Endothelial cell of umbilical vein (primary cell): ENCODE data around the gene TNFAIP1. TPM values are rescaled to one million over a fixed set of nuclear protein-coding genes. Genes with fewer than 3 reads are reported as not detected.

Experiments
- BruUV-seq: library from RNA; stranded (reverse); fragments of 400-500 nt; replicated peaks from 2 replicates; lab custom pipeline; 2021; lab: Mats Ljungman, UMichigan
- CTCF ChIA-PET: fragments of 300-600, 350-600 bp; sonication (Branson Sonifier 250); formaldehyde crosslinking; loops from one replicate; lab custom pipeline; 2021; ENCODE audit warnings: antibody characterized with exemption, inconsistent platforms; lab: Charles Lee
- POLR2A ChIA-PET: fragments of 300-600, 350-600 bp; sonication (Branson Sonifier 250); formaldehyde crosslinking; loops from one replicate; lab custom pipeline; 2021; ENCODE audit warnings: antibody characterized with exemption, inconsistent platforms; lab: Charles Lee
- DNase-seq: peaks from one replicate; pipeline ENCODE4 v3.0.0-alpha.2; 2011; ENCODE audit warnings: low read depth, low spot score
- FAIRE-seq: peaks from 2 replicates; lab custom pipeline; 2011; peaks lifted over from hg19 to GRCh38; lab: Jason Lieb, UNC
- H2AFZ ChIP-seq: 2 replicates; pipeline ENCODE4 v1.6.0; 2012; ENCODE audit warnings: low read depth, low read length, control low read depth, inconsistent platforms
- H3K27ac ChIP-seq: 2 replicates; pipeline ENCODE4 v1.5.1; 2011; ENCODE audit warnings: low read depth, mild to moderate bottlenecking, control low read depth, low read length, moderate library complexity; ENCODE audit not compliant: insufficient read depth
- H3K27me3 ChIP-seq, 2 experiments: 2 replicates each; pipeline versions ENCODE4 v1.6.0 to v1.6.1; 2011; ENCODE audit warnings: low read length in 2 of 2, mixed read lengths in 1 of 2; ENCODE audit not compliant: control insufficient read depth in 2 of 2, insufficient read depth in 2 of 2
- H3K36me3 ChIP-seq, 2 experiments: 2 replicates in 1 of 2; 3 replicates in 1 of 2; pipeline ENCODE4 v1.5.1; 2011; ENCODE audit warnings: low read length in 2 of 2, mild to moderate bottlenecking in 1 of 2, moderate library complexity in 1 of 2; ENCODE audit not compliant: control insufficient read depth in 2 of 2, insufficient read depth in 2 of 2; ENCODE audit errors: extremely low read depth in 1 of 2
- H3K4me1 ChIP-seq: 3 replicates; pipeline ENCODE4 v1.5.1; 2011; ENCODE audit warnings: mild to moderate bottlenecking, low read length; ENCODE audit not compliant: control insufficient read depth, insufficient read depth; ENCODE audit errors: extremely low read depth
- H3K4me2 ChIP-seq: 2 replicates; pipeline ENCODE4 v1.6.1; 2011; ENCODE audit warnings: low read length, control low read depth, mixed read lengths; ENCODE audit not compliant: insufficient read depth
- H3K4me3 ChIP-seq, 3 experiments: fragments of 200-600 bp in 1 of 3; sonication (generic), shearing (Covaris generic) in 1 of 3; replicated peaks in 1 of 3; 2 replicates each; pipeline ENCODE4 v1.5.1; 2011 to 2016; ENCODE audit warnings: control low read depth in 3 of 3, low read length in 3 of 3, mild to moderate bottlenecking in 2 of 3, inconsistent platforms in 1 of 3, low read depth in 1 of 3, moderate library complexity in 1 of 3; ENCODE audit not compliant: insufficient read depth in 1 of 3
- H3K79me2 ChIP-seq: 2 replicates; pipeline ENCODE4 v1.6.0; 2012; ENCODE audit warnings: low read length, inconsistent platforms; ENCODE audit not compliant: control insufficient read depth, insufficient read depth
- H3K9ac ChIP-seq: replicated peaks from 2 replicates; pipeline ENCODE3; 2011; ENCODE audit warnings: low read length, control low read depth; ENCODE audit not compliant: insufficient read depth; ENCODE audit errors: extremely low read depth
- H3K9me1 ChIP-seq: replicated peaks from 3 replicates; pipeline ENCODE4 v1.6.0; 2011; ENCODE audit warnings: mild to moderate bottlenecking, low read length; ENCODE audit not compliant: control insufficient read depth, insufficient read depth; ENCODE audit errors: extremely low read depth
- H3K9me3 ChIP-seq: replicated peaks from 2 replicates; pipeline ENCODE4 v1.5.1; 2012; ENCODE audit warnings: low read length, inconsistent platforms; ENCODE audit not compliant: control insufficient read depth, insufficient read depth
- H4K20me1 ChIP-seq: replicated peaks from 2 replicates; pipeline ENCODE3; 2011; ENCODE audit warnings: mild to moderate bottlenecking, low read length; ENCODE audit not compliant: control insufficient read depth, insufficient read depth; ENCODE audit errors: extremely low read depth
- CTCF ChIP-seq, 2 donors: IDR thresholded peaks; 1 replicate in 1 of 2; 2 replicates in 1 of 2; pipeline ENCODE4 v1.5.1; 2011; ENCODE audit warnings: low read length in 2 of 2, mild to moderate bottlenecking in 2 of 2, moderate library complexity in 2 of 2, control low read depth in 1 of 2, inconsistent platforms in 1 of 2, low read depth in 1 of 2; ENCODE audit not compliant: insufficient read depth in 1 of 2; ENCODE audit errors: extremely low read depth in 1 of 2
- EZH2 ChIP-seq: IDR thresholded peaks from 2 replicates; pipeline ENCODE4 v1.6.1; 2012; ENCODE audit warnings: borderline replicate concordance, low read depth, mild to moderate bottlenecking, moderate library complexity, low read length, inconsistent platforms; ENCODE audit not compliant: severe bottlenecking
- FOS ChIP-seq: IDR thresholded peaks from 2 replicates; pipeline ENCODE4 v1.6.1; 2011; ENCODE audit warnings: mild to moderate bottlenecking, low read length, moderate library complexity, borderline replicate concordance; ENCODE audit not compliant: insufficient read depth
- GATA2 ChIP-seq: IDR thresholded peaks from 2 replicates; pipeline ENCODE4 v1.7.0; 2011; ENCODE audit warnings: low read depth, mild to moderate bottlenecking, moderate library complexity, mixed read lengths, low read length; ENCODE audit not compliant: insufficient read length, insufficient read depth
- JUN ChIP-seq: IDR thresholded peaks from 2 replicates; pipeline ENCODE4 v1.6.1; 2011; ENCODE audit warnings: borderline replicate concordance, low read depth; ENCODE audit not compliant: insufficient read length, insufficient read depth
- MAX ChIP-seq: IDR thresholded peaks from 2 replicates; pipeline ENCODE4 v1.6.1; 2011; ENCODE audit not compliant: insufficient read depth, insufficient read length
- MYC ChIP-seq: IDR thresholded peaks from one replicate; pipeline ENCODE4 v1.6.1; 2011; ENCODE audit warnings: mild to moderate bottlenecking, low read depth, low read length
- POLR2A ChIP-seq: IDR thresholded peaks from 2 replicates; pipeline ENCODE4 v1.6.1; 2012; ENCODE audit warnings: low read depth, mild to moderate bottlenecking, control low read depth, low read length
- POLR2AphosphoS5 ChIP-seq: IDR thresholded peaks from 2 replicates; pipeline ENCODE4 v1.6.1; 2012; ENCODE audit warnings: low read depth, mild to moderate bottlenecking, control low read depth, low read length, moderate library complexity; ENCODE audit not compliant: insufficient read depth
- dilution Hi-C: fragments of 300-500 bp; cut with MboI; formaldehyde crosslinking; loops from one replicate; pipeline ENCODE4 v1.15.0; 2019; ENCODE audit warnings: low sequenced_read_pairs; ENCODE audit not compliant: extremely low pct_ligation_motif_present
- intact Hi-C: fragments of 100-400 bp; cut with micrococcal nuclease; formaldehyde crosslinking; loops from one replicate; pipeline ENCODE4 v1.10.0; 2022
- polyA plus RNA-seq, 4 experiments: library from polyadenylated mRNA; depleted of rRNA in 3 of 4; stranded (reverse) in 3 of 4; unstranded in 1 of 4; fragments of >200 nt; gene quantifications; 2 replicates each; pipeline versions ENCODE4 v1.2.1 to v1.2.3, GENCODE V29; 2011 to 2012; ENCODE audit warnings: missing spikeins in 1 of 4
- total RNA-seq: library from RNA; stranded (reverse); gene quantifications from 2 replicates; pipeline ENCODE4 v1.2.3, GENCODE V29; 2021

TNFAIP1 gene
- total and polyA plus RNA-seq, 2 donors (not counting 3 experiments of a cell fraction or from before 2014, with no cell fraction given) = 85.7 to 89.6 TPM

GRCh38 chr17:28313841-28314240, 21.7 kb upstream of the TNFAIP1 start:
- FAIRE-seq = no peak
- ChIA-PET CTCF (interaction anchor here (0.6 kb wide), 1 partner anchor 62 kb away, joined by 3 read pairs; no protein-coding TSS in a partner anchor), POLR2A (no interaction called here)
- no peaks in the 10 kb centered on the region for H3K9me1 ChIP-seq
- intact Hi-C loops = no loop called here
- BruUV-seq = no TSS peak
- no peak for DNase-seq
- H3K27ac ChIP-seq = no peak overlapping the region
- no peaks in the 10 kb centered on the region for H3K9me3 ChIP-seq
- H3K4me2 ChIP-seq = no peak overlapping the region
- TF ChIP-seq MYC (no peak), JUN (no peak), FOS (no peak), POLR2A (no peak), MAX (no peak), POLR2AphosphoS5 (no peak), CTCF (IDR thresholded peaks at IDR 0.05; ENCODE audit: extremely low read depth in 1 of 2, insufficient read depth in 1 of 2, low read depth in 1 of 2, low read length in 2 of 2) (no peak), GATA2 (no peak), EZH2 (no peak)
- no peaks in the 10 kb centered on the region for H3K36me3 ChIP-seq
- H3K27me3 ChIP-seq = peaks cover 0 to 21% of the 10 kb centered on the region in 2 experiments
- no peaks in the 10 kb centered on the region for H4K20me1 ChIP-seq
- peaks cover 7% of the 10 kb centered on the region for H3K4me1 ChIP-seq
- no peak overlapping the region for H2AFZ ChIP-seq
- dilution Hi-C loops = no loop called here
- no peak overlapping the region for H3K4me3 ChIP-seq
- no peak overlapping the region for H3K9ac ChIP-seq
- H3K79me2 ChIP-seq = no peaks in the 10 kb centered on the region
